DMS53 (cell line): ENCODE measurements around the gene XIRP1.

Experiments
- DNase-seq: peaks from one replicate; lab custom pipeline; 2025; lab: John Stamatoyannopoulos, UW

Gene XIRP1

GRCh38 chr3:39144095-39144747 lies 48.2 kb downstream of the XIRP1 start:
- no peak for DNase-seq

GRCh38 chr3:39143051-39143885 lies 49.1 kb downstream of the XIRP1 start:
- no peak for DNase-seq

GRCh38 chr3:39142067-39142466 lies 50.3 kb downstream of the XIRP1 start:
- peak; percentile 19 for DNase-seq

- DNase-seq: peak; percentile 63
Measured at GRCh38 chr3:39141171-39141995, 51.0 kb downstream of the XIRP1 start.

- DNase-seq: no peak
Measured at GRCh38 chr3:39140341-39140971, 51.9 kb downstream of the XIRP1 start.

GRCh38 chr3:39139442-39139841 lies 53.0 kb downstream of the XIRP1 start:
- no peak for DNase-seq

- DNase-seq: no peak
Measured at GRCh38 chr3:39138804-39139415, 53.5 kb downstream of the XIRP1 start.

- DNase-seq: no peak
Measured at GRCh38 chr3:39137991-39138803, 54.2 kb downstream of the XIRP1 start.

- DNase-seq: no peak
Measured at GRCh38 chr3:39137435-39137936, 54.9 kb downstream of the XIRP1 start.

GRCh38 chr3:39136533-39137434 lies 55.6 kb downstream of the XIRP1 start:
- DNase-seq: no peak

GRCh38 chr3:39135170-39135805 lies 57.1 kb downstream of the XIRP1 start:
- no peak for DNase-seq

- DNase-seq: no peak
Measured at GRCh38 chr3:39134305-39134704, 58.1 kb downstream of the XIRP1 start.

- DNase-seq: no peak
Measured at GRCh38 chr3:39133822-39134221, 58.6 kb downstream of the XIRP1 start.
